VCaP (cell line): ENCODE results near the gene DCLRE1B.
"Not testable (repeated sequence)": the region's sequence is repeated elsewhere in the genome, so short reads cannot be mapped to it uniquely, and the experiment has no call there.

ENCODE experiments used
- H3K27ac ChIP-seq: fragments of 450-650 bp; 2 replicates; pipeline ENCODE4 v1.5.1; 2017
- TF ChIP-seq, protein P1 (sequence below): fragments of 450-650 bp; conservative IDR thresholded peaks from 2 replicates; pipeline ENCODE4 v1.5.1; 2017; ENCODE audit warnings: mild to moderate bottlenecking, moderate library complexity

Gene DCLRE1B

GRCh38 chr1:113946112-113946511 lies 41.0 kb downstream of the DCLRE1B start:
- no peak overlapping the region for H3K27ac ChIP-seq
- TF ChIP-seq, protein P1, sequence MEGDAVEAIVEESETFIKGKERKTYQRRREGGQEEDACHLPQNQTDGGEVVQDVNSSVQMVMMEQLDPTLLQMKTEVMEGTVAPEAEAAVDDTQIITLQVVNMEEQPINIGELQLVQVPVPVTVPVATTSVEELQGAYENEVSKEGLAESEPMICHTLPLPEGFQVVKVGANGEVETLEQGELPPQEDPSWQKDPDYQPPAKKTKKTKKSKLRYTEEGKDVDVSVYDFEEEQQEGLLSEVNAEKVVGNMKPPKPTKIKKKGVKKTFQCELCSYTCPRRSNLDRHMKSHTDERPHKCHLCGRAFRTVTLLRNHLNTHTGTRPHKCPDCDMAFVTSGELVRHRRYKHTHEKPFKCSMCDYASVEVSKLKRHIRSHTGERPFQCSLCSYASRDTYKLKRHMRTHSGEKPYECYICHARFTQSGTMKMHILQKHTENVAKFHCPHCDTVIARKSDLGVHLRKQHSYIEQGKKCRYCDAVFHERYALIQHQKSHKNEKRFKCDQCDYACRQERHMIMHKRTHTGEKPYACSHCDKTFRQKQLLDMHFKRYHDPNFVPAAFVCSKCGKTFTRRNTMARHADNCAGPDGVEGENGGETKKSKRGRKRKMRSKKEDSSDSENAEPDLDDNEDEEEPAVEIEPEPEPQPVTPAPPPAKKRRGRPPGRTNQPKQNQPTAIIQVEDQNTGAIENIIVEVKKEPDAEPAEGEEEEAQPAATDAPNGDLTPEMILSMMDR, result no peak

- no peak overlapping the region; the same call in 1 of the 2 replicates for H3K27ac ChIP-seq
- TF ChIP-seq, protein P1, result no peak
Measured at GRCh38 chr1:113946678-113947387, 41.7 kb downstream of the DCLRE1B start.

- H3K27ac ChIP-seq, result no peak overlapping the region; the same call in 1 of the 2 replicates
- TF ChIP-seq, protein P1, result no peak
Measured at GRCh38 chr1:113947388-113948107, 42.4 kb downstream of the DCLRE1B start.

DNA sequence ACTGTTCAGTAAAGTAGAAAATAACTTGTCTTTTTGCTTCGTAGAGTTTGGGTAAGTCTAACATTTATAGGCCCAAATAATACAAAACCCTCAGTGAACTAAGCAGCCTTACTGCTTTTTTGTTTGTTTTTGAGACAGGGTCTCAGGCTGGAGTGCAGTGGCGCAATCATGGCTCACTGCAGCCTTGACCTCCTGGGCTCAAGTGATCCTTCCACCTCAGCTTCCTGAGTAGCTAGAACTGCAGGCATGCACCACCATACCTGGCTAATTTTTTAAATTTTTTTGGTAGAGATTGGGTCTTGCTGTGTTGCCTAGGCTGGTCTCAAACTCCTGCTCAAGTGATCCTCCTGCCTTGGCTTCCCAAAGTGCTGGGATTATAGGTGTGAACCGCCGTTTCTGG lies 43.0 kb downstream of the DCLRE1B start:
- not testable (repeated sequence) for H3K27ac ChIP-seq

DNA sequence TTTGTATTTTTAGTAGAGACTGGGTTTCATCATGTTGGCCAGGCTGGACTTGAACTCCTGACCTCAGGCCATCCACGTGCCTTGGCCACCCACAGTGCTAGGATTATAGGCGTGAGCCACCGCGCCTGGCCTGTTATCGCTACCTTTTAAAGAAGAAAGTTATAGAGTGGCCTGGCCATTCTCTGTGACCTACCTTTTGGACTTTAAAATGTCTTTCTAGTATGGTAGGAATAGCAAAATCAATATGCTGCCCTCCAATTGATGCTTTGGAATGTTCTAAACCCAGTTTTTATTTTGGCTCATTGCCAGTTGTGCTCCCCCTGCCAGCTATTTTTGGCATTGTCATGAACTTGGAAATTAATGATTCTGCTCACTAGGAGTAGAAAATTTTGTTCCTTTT lies 43.9 kb downstream of the DCLRE1B start:
- TF ChIP-seq, protein P1, result no peak; the same call in 1 of the 2 replicates
- H3K27ac ChIP-seq, result no peak overlapping the region

- no peak overlapping the region for H3K27ac ChIP-seq
- TF ChIP-seq, protein P1, result no peak
Measured at GRCh38 chr1:113950908-113951307, 45.8 kb downstream of the DCLRE1B start.

DNA sequence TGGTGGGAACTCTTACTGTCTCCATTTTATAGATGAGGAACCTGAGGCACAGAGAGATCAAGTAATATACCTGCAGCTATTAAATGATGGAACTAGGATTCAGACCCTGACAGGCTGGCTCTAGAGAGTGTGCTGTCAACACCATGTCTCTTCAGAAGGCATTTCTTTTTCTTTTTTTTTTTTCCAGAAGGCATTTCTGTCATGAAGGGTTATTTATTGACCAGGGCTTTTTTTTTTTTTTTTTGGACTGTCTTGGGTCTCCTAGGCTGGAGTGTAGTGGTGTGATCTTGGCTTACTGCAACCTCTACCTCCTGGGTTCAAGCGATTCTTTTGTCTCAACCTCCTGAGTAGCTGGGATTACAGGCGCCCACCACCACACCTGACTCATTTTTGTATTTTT lies 46.6 kb downstream of the DCLRE1B start:
- TF ChIP-seq, protein P1, result no peak
- H3K27ac ChIP-seq, result no peak overlapping the region

DNA sequence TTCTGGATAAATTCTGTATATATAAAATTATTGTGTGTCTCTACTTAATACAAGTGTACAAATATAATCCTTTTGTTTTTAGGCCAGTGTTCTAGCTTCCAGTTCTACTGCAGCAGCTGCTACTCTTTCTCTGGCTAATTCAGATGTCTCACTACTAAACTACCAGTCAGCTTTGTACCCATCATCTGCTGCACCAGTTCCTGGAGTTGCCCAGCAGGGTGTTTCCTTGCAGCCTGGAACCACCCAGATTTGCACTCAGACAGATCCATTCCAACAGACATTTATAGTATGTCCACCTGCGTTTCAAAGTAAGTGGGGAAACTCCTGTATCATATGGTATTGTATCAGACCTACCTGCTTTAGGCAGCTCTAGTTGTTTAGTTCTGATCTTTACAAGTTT lies 52.9 kb downstream of the DCLRE1B start:
- TF ChIP-seq, protein P1, result no peak
- no peak overlapping the region for H3K27ac ChIP-seq
